HEK293T (cell line): Measurements from ENCODE around the gene TFDP1.

Experiments used
- CTCF ChIA-PET: fragments of 350-600 bp; formaldehyde crosslinking; extraction: SDS; loops from one replicate; lab custom pipeline; 2021; ENCODE audit warnings: antibody characterized with exemption, inconsistent platforms; lab: Yijun Ruan, JAX
- POLR2A ChIA-PET: fragments of 350-600 bp; formaldehyde crosslinking; extraction: SDS; loops from one replicate; lab custom pipeline; 2020; ENCODE audit warnings: antibody characterized with exemption, inconsistent platforms; lab: Yijun Ruan, JAX
- DNase-seq: peaks from one replicate; pipeline ENCODE4 v3.0.0; 2012; ENCODE audit warnings: mixed read lengths; ENCODE audit errors: extremely low spot score
- ARNT ChIP-seq: fragments of 450-650 bp; IDR thresholded peaks from 2 replicates; pipeline ENCODE4 v1.6.1; 2017; ENCODE audit warnings: mild to moderate bottlenecking
- BHLHE40 ChIP-seq: fragments of 450-650 bp; IDR thresholded peaks from 2 replicates; pipeline ENCODE4 v1.6.1; 2016; ENCODE audit warnings: mild to moderate bottlenecking, moderate library complexity, borderline replicate concordance
- CTBP1 ChIP-seq: fragments of 450-650 bp; IDR thresholded peaks from 2 replicates; pipeline ENCODE4 v1.6.1; 2016; ENCODE audit warnings: borderline replicate concordance
- ELF4 ChIP-seq: fragments of 450-650 bp; IDR thresholded peaks from 2 replicates; pipeline ENCODE4 v1.6.1; 2017; ENCODE audit warnings: antibody characterized with exemption
- FOXA1 ChIP-seq: fragments of 450-650 bp; IDR thresholded peaks from 2 replicates; pipeline ENCODE4 v1.6.1; 2016; ENCODE audit warnings: mild to moderate bottlenecking
- FOXK2 ChIP-seq: fragments of 450-650 bp; IDR thresholded peaks from 2 replicates; pipeline ENCODE4 v1.6.1; 2016; ENCODE audit warnings: mild to moderate bottlenecking
- FOXM1 ChIP-seq: fragments of 450-650 bp; IDR thresholded peaks from 2 replicates; pipeline ENCODE4 v1.6.1; 2017; ENCODE audit warnings: mild to moderate bottlenecking, borderline replicate concordance
- HDGF ChIP-seq: fragments of 450-650 bp; IDR thresholded peaks from 2 replicates; pipeline ENCODE4 v1.6.1; 2017; ENCODE audit warnings: antibody characterized with exemption, borderline replicate concordance
- L3MBTL2 ChIP-seq: fragments of 450-650 bp; conservative IDR thresholded peaks from 2 replicates; pipeline ENCODE4 v1.6.1; 2016; ENCODE audit warnings: mild to moderate bottlenecking
- LEF1 ChIP-seq: fragments of 450-650 bp; IDR thresholded peaks from 2 replicates; pipeline ENCODE4 v1.6.1; 2017; ENCODE audit warnings: mild to moderate bottlenecking, borderline replicate concordance
- NFRKB ChIP-seq: fragments of 450-650 bp; IDR thresholded peaks from 2 replicates; pipeline ENCODE4 v1.6.1; 2016; ENCODE audit warnings: mild to moderate bottlenecking, moderate library complexity
- SP1 ChIP-seq: fragments of 450-650 bp; IDR thresholded peaks from 2 replicates; pipeline ENCODE4 v1.6.1; 2017
- SUZ12 ChIP-seq: fragments of 450-650 bp; IDR thresholded peaks from 2 replicates; pipeline ENCODE4 v1.6.1; 2016; ENCODE audit warnings: mild to moderate bottlenecking
- TARDBP ChIP-seq: fragments of 450-650 bp; IDR thresholded peaks from 2 replicates; pipeline ENCODE4 v1.6.1; 2016
- ZNF384 ChIP-seq: fragments of 450-650 bp; IDR thresholded peaks from 2 replicates; pipeline ENCODE4 v1.6.1; 2016
- TF ChIP-seq, protein P1 (sequence below): fragments of 450-650 bp; IDR thresholded peaks from 2 replicates; pipeline ENCODE4 v1.6.1; 2016

The TFDP1 gene, protein sequence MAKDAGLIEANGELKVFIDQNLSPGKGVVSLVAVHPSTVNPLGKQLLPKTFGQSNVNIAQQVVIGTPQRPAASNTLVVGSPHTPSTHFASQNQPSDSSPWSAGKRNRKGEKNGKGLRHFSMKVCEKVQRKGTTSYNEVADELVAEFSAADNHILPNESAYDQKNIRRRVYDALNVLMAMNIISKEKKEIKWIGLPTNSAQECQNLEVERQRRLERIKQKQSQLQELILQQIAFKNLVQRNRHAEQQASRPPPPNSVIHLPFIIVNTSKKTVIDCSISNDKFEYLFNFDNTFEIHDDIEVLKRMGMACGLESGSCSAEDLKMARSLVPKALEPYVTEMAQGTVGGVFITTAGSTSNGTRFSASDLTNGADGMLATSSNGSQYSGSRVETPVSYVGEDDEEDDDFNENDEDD

GRCh38 chr13:113584205-113584869, at the start of gene TFDP1:
TSS of gene TFDP1 (plus strand) at chr13:113584753. CDS start at chr13:113585838, 1,085 bp downstream.
- ChIA-PET CTCF (no interaction called here), POLR2A (interaction anchor here (0.6 kb wide), 2 partner anchors 12 to 39 kb away, joined by 3 read pairs; no protein-coding TSS in a partner anchor)
- peak; percentile 87 for DNase-seq
- TF ChIP-seq FOXK2 = no peak
- TF ChIP-seq SUZ12 = no peak
- TF ChIP-seq, protein P1, sequence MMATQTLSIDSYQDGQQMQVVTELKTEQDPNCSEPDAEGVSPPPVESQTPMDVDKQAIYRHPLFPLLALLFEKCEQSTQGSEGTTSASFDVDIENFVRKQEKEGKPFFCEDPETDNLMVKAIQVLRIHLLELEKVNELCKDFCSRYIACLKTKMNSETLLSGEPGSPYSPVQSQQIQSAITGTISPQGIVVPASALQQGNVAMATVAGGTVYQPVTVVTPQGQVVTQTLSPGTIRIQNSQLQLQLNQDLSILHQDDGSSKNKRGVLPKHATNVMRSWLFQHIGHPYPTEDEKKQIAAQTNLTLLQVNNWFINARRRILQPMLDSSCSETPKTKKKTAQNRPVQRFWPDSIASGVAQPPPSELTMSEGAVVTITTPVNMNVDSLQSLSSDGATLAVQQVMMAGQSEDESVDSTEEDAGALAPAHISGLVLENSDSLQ = no peak
- TF ChIP-seq SP1 = no peak
- no peak for TF ChIP-seq CTBP1
- no peak for TF ChIP-seq ZNF384
- TF ChIP-seq L3MBTL2 = no peak
- TF ChIP-seq ARNT = no peak
- TF ChIP-seq ELF4 = no peak

DNA sequence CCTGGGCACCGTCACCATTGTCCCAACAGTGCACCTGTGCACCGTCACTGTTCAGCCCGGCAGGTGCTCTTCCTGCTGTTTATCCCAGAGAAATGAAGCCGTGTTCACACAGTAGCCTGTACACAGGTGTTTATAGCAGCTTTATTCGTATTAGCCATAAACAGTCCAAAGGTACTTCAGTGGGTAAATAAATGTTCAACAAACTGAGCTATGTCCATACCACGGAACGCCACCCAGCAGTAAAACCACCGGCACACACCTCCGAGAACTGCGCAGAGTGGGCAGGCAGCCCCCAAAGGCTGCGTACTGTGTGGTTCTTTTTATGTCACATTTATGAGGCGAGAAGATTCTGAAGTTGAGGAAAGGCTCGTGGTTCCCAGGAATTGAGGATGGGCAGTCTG, 49.2 kb upstream of the TFDP1 start:
- ChIA-PET POLR2A (no interaction called here), CTCF (interaction anchor here (0.6 kb wide), 1 partner anchor 14 kb away, joined by 3 read pairs; no protein-coding TSS in a partner anchor)
- no peak for DNase-seq
- TF ChIP-seq L3MBTL2 = no peak
- no peak for TF ChIP-seq SP1
- TF ChIP-seq LEF1 = no peak
- no peak for TF ChIP-seq CTBP1
- TF ChIP-seq SUZ12 = no peak
- no peak for TF ChIP-seq ARNT

DNA sequence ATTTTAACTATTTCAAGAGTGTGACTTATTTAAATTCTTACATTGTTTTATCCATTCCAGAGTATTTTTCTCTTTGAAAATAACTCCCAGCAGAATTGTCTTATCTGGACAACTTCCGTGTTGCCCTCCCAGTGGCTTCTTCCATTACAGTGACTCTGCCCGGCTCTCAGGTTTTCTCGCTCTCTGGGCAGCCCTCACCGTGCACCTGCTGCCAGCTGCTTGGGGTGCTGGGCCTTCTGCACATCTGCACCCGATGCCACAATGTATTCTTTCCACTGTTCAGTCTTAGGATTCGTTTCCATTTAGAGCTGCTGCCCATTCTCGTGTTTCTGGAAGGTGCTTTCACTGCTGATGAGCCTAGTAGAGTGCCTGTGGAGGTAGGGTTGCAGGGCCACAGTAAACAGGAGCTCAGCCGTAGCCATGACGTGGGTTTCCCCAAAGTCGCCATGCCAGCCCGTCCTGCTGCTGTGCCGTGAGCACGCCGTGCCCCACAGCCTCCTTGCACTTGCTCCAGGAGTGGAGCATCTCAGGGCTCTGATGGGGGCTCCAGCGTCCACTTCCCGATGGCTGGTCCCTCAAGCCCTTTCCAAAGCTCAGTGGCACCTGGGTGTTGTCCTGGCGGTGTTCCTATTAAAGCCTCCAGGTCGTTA, 48.0 kb upstream of the TFDP1 start:
- CTCF ChIA-PET = no interaction called here
- no peak for DNase-seq
- TF ChIP-seq ELF4 (no peak), FOXA1 (no peak), L3MBTL2 (no peak), HDGF (no peak), SP1 (no peak), LEF1 (no peak), ZNF384 (no peak), FOXM1 (no peak), FOXK2 (no peak)
- TF ChIP-seq, protein P1 = no peak

DNA sequence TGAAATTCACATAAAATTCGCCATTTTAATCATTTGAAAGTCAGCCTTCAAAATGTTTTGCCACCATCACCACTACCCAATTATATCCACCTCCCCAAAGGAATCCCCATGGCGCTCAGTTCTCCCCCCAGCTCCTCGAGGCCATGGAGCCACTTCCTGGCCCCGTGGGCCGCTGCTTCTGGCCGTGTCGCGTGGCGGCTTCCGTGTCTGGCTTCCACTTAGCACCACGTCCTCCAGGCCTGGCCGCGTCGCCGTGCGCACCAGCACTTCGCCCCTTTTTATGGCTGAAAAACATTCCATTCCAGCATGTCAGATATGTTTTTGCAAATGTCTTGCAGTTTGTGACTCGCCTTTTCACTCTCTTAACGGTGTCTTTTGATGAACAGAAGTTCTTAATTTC, 47.3 kb upstream of the TFDP1 start:
- no peak for DNase-seq
- ChIA-PET POLR2A (no interaction called here), CTCF (no interaction called here)

More for the DNA sequence above, 48.0 kb upstream of the TFDP1 start:
- POLR2A ChIA-PET = no interaction called here

GRCh38 chr13:113537909-113538688, 46.5 kb upstream of the TFDP1 start:
- CTCF ChIA-PET = no interaction called here
- DNase-seq = no peak
- POLR2A ChIA-PET = no interaction called here
- TF ChIP-seq LEF1 (no peak), BHLHE40 (no peak), FOXA1 (no peak), TARDBP (peak; percentile 39; the same call in 1 of the 2 replicates), ZNF384 (no peak), SP1 (no peak)

More for the DNA sequence above, 47.3 kb upstream of the TFDP1 start:
- TF ChIP-seq L3MBTL2 (no peak), SUZ12 (no peak)

- ChIA-PET CTCF (no interaction called here), POLR2A (no interaction called here)
- no peak for TF ChIP-seq FOXM1
- no peak for TF ChIP-seq SP1
- TF ChIP-seq LEF1 = no peak
- no peak for TF ChIP-seq SUZ12
- no peak for TF ChIP-seq NFRKB
- no peak for TF ChIP-seq FOXK2
- no peak for TF ChIP-seq TARDBP
- no peak for TF ChIP-seq BHLHE40
- no peak for TF ChIP-seq CTBP1
- no peak for DNase-seq
These were observed 45.9 kb upstream of the TFDP1 start for GRCh38 chr13:113538689-113539058.
